NCI-H2196 (cell line): Measurements from ENCODE around the gene RRAD.
A peak's percentile ranks its signal among the peaks of the same experiment; 100 is the strongest.
"Not testable (repeated sequence)": the region's sequence is repeated elsewhere in the genome, so short reads cannot be mapped to it uniquely, and the experiment has no call there.

Source experiments
- DNase-seq: peaks from one replicate; lab custom pipeline; 2025; ENCODE audit not compliant: unreplicated experiment; lab: John Stamatoyannopoulos, UW

Gene RRAD

GRCh38 chr16:66925322-66925840 is at the start of gene RRAD:
Gene RRAD (minus strand): TSS chr16:66925535. CDS start chr16:66925179, 356 bp downstream.
- no peak for DNase-seq

- DNase-seq = not testable (repeated sequence)
These were observed 49.6 kb upstream of the RRAD start for GRCh38 chr16:66974932-66975246.

- DNase-seq = not testable (repeated sequence)
These were observed 49.0 kb upstream of the RRAD start for GRCh38 chr16:66974156-66974931.

GRCh38 chr16:66973716-66974115 is 48.4 kb upstream of the RRAD start:
- no peak for DNase-seq

GRCh38 chr16:66972983-66973382 is 47.6 kb upstream of the RRAD start:
- no peak for DNase-seq

- DNase-seq = no peak
These were observed 45.7 kb upstream of the RRAD start for GRCh38 chr16:66970775-66971720.

- DNase-seq = no peak
These were observed 43.5 kb upstream of the RRAD start for GRCh38 chr16:66968847-66969246.

GRCh38 chr16:66964049-66964448 is 38.7 kb upstream of the RRAD start:
- DNase-seq = no peak

GRCh38 chr16:66961914-66962313 is 36.6 kb upstream of the RRAD start:
- DNase-seq = peak; percentile 53

GRCh38 chr16:66961065-66961744 is 35.9 kb upstream of the RRAD start, which contains the start of gene CES3:
Gene CES3 (plus strand): TSS chr16:66961266. CDS start chr16:66961308, 42 bp downstream.
- peak; percentile 68 for DNase-seq

GRCh38 chr16:66960270-66960669 is 34.9 kb upstream of the RRAD start:
- no peak for DNase-seq

GRCh38 chr16:66959704-66960161 is 34.4 kb upstream of the RRAD start:
- DNase-seq = no peak

- DNase-seq = no peak
These were observed 33.7 kb upstream of the RRAD start for GRCh38 chr16:66958857-66959703.

- not testable (repeated sequence) for DNase-seq
These were observed 30.8 kb upstream of the RRAD start for GRCh38 chr16:66956154-66956457.

GRCh38 chr16:66955363-66956153 is 30.2 kb upstream of the RRAD start:
- not testable (repeated sequence) for DNase-seq

- peak; percentile 55 for DNase-seq
These were observed 28.8 kb upstream of the RRAD start for GRCh38 chr16:66954097-66954659.

- no peak for DNase-seq
These were observed 28.2 kb upstream of the RRAD start for GRCh38 chr16:66953462-66954096.

GRCh38 chr16:66952430-66953110 is 27.2 kb upstream of the RRAD start:
- DNase-seq = no peak
